HepG2 (cell line): ENCODE results near the gene NPHS1. TPM values are rescaled to one million over a fixed set of nuclear protein-coding genes. Genes with fewer than 3 reads are reported as not detected.

Experiments
- ATAC-seq: fragments of 200-7000 bp; cut with Tn5 transposase; 3 replicates; pipeline ENCODE4 v1.9.1; 2020; ENCODE audit warnings: mild to moderate bottlenecking, moderate library complexity
- BruUV-seq: library from RNA; stranded (reverse); fragments of 400-500 nt; replicated peaks from 2 replicates; lab custom pipeline; 2021; lab: Mats Ljungman, UMichigan
- CTCF ChIA-PET: fragments of 300-600 bp; formaldehyde crosslinking; extraction: SDS; loops from one replicate; lab custom pipeline; 2021; ENCODE audit warnings: low total read pairs, inconsistent platforms, low intra/inter-chr PET ratio; lab: Yijun Ruan, JAX
- POLR2A ChIA-PET: fragments of 350-600 bp; sonication (Branson Sonifier 250); formaldehyde crosslinking; loops from one replicate; lab custom pipeline; 2020; ENCODE audit warnings: antibody characterized with exemption, inconsistent platforms; lab: Yijun Ruan, JAX
- DNase-seq: peaks from one replicate; pipeline ENCODE4 v3.0.0-alpha.2; 2015; ENCODE audit warnings: low spot score
- FAIRE-seq: peaks from 3 replicates; lab custom pipeline; 2011; peaks lifted over from hg19 to GRCh38; lab: Jason Lieb, UNC
- H2AFZ ChIP-seq: one replicate; pipeline ENCODE4 v1.6.1; 2011; ENCODE audit warnings: low read length, inconsistent platforms
- H3K27ac ChIP-seq: fragments of 300-600 bp; 3 replicates; pipeline ENCODE4 v1.8.0; 2011; ENCODE audit warnings: mixed run types, mild to moderate bottlenecking, mixed read lengths, low read length, inconsistent platforms; ENCODE audit not compliant: insufficient read depth; ENCODE audit errors: extremely low read length
- H3K27me3 ChIP-seq, 2 experiments: fragments of 200-600 bp in 1 of 2; 2 replicates in 1 of 2; 3 replicates in 1 of 2; pipeline versions ENCODE4 v1.6.0 to v1.8.0; 2011; ENCODE audit warnings: low read length in 2 of 2, mild to moderate bottlenecking in 2 of 2, moderate library complexity in 2 of 2, inconsistent platforms in 1 of 2; ENCODE audit not compliant: insufficient read depth in 2 of 2, control insufficient read depth in 1 of 2
- H3K36me3 ChIP-seq, 2 experiments: fragments of 200-600 bp in 1 of 2; replicated peaks in 1 of 2; 2 replicates in 1 of 2; 3 replicates in 1 of 2; pipeline versions ENCODE4 v1.5.1 to v1.8.0; 2011; ENCODE audit warnings: low read length in 2 of 2, inconsistent platforms in 1 of 2; ENCODE audit not compliant: insufficient read depth in 2 of 2, control insufficient read depth in 1 of 2
- H3K4me1 ChIP-seq: 2 replicates; pipeline ENCODE4 v1.5.1; 2012; ENCODE audit warnings: low read length, inconsistent platforms; ENCODE audit not compliant: insufficient read depth
- H3K4me2 ChIP-seq: 2 replicates; pipeline ENCODE4 v1.6.0; 2011; ENCODE audit warnings: low read depth, low read length, inconsistent platforms
- H3K4me3 ChIP-seq, 3 experiments: fragments of 200-600 bp in 1 of 3; sonication (generic), shearing (Covaris generic) in 1 of 3; replicated peaks in 1 of 3; 2 replicates each; pipeline ENCODE4 v1.5.1; 2011 to 2016; ENCODE audit warnings: low read length in 3 of 3, inconsistent platforms in 2 of 3, low read depth in 2 of 3, mild to moderate bottlenecking in 2 of 3, control low read depth in 1 of 3, mixed read lengths in 1 of 3; ENCODE audit not compliant: insufficient read depth in 1 of 3
- H3K79me2 ChIP-seq: one replicate; pipeline ENCODE4 v1.6.1; 2011; ENCODE audit warnings: low read length, inconsistent platforms; ENCODE audit not compliant: insufficient read depth
- H3K9ac ChIP-seq: 2 replicates; pipeline ENCODE4 v1.6.0; 2011; ENCODE audit warnings: mild to moderate bottlenecking, low read depth, low read length, inconsistent platforms; ENCODE audit not compliant: insufficient read depth
- H3K9me3 ChIP-seq: 2 replicates; pipeline ENCODE4 v1.5.1; 2012; ENCODE audit warnings: mild to moderate bottlenecking, low read length
- H4K20me1 ChIP-seq: 2 replicates; pipeline ENCODE4 v1.6.0; 2011; ENCODE audit warnings: inconsistent platforms, mild to moderate bottlenecking, low read length, moderate library complexity; ENCODE audit not compliant: insufficient read depth
- ERF ChIP-seq: IDR thresholded peaks from 2 replicates; pipeline ENCODE4 v1.6.1; 2018; ENCODE audit warnings: missing biosample characterization, missing genetic modification reagents
- MAFF ChIP-seq: IDR thresholded peaks from 2 replicates; pipeline ENCODE4 v1.6.1; 2011; ENCODE audit warnings: low read depth, low read length, improper control_type of control experiment
- TAF15 ChIP-seq: fragments of 200-400 bp; formaldehyde crosslinking; IDR thresholded peaks from one replicate; pipeline ENCODE4 v1.6.1; 2018; ENCODE audit warnings: mild to moderate bottlenecking, low read depth, low read length; ENCODE audit not compliant: poor library complexity, severe bottlenecking
- ZBTB44 ChIP-seq: sonication (generic); formaldehyde crosslinking; IDR thresholded peaks from 2 replicates; pipeline ENCODE4 v1.4.0; 2020; ENCODE audit warnings: missing genetic modification reagents
- ZMYM3 ChIP-seq: sonication (generic); formaldehyde crosslinking; IDR thresholded peaks from 2 replicates; pipeline ENCODE4 v1.5.1; 2020; ENCODE audit warnings: mild to moderate bottlenecking, missing genetic modification reagents
- ZNF142 ChIP-seq: sonication (generic); formaldehyde crosslinking; IDR thresholded peaks from 2 replicates; pipeline ENCODE4 v1.4.0; 2020; ENCODE audit warnings: missing genetic modification reagents
- ZNF318 ChIP-seq: sonication (generic); formaldehyde crosslinking; IDR thresholded peaks from 2 replicates; pipeline ENCODE4 v1.4.0; 2020; ENCODE audit warnings: mild to moderate bottlenecking, missing genetic modification reagents
- WGBS: methylation state at CpG from one replicate; pipeline ENCODE4 v1.1.6; 2017; ENCODE audit warnings: low lambda C conversion rate; 5-methylcytosine and 5-hydroxymethylcytosine counted together
- in situ Hi-C: cut with HindIII; loops from 2 replicates; pipeline ENCODE4 v1.10.0; 2017; ENCODE audit warnings: low pct_unique_long_range_greater_than_20kb; ENCODE audit not compliant: extremely low pct_ligation_motif_present
- intact Hi-C: fragments of 100-400 bp; cut with micrococcal nuclease; formaldehyde crosslinking; loops from one replicate; pipeline ENCODE4 v1.10.0; 2022; ENCODE audit not compliant: unreplicated experiment
- polyA plus RNA-seq, 8 experiments: library from polyadenylated mRNA; depleted of rRNA in 3 of 8; stranded (reverse) in 7 of 8; unstranded in 1 of 8; fragments of >200 nt; fragmentation: Illumina TruSeq in 4 of 8; extraction: Trizol in 4 of 8; gene quantifications; 2 replicates each; pipeline versions ENCODE4 v1.2.1 to v1.2.3, GENCODE V29; 2011 to 2016; ENCODE audit warnings: low read depth in 4 of 8, missing spikeins in 1 of 8, mixed read lengths in 1 of 8; ENCODE audit not compliant: insufficient read depth in 1 of 8
- total RNA-seq, 5 experiments: library from RNA; depleted of rRNA; stranded (reverse); fragments of >200 nt; fragmentation: Illumina TruSeq; extraction: Trizol; gene quantifications; 2 replicates each; pipeline ENCODE4 v1.2.3, GENCODE V29; 2016; ENCODE audit warnings: low read depth in 1 of 5

The NPHS1 gene
- total and polyA plus RNA-seq, 2 of the 13 experiments (the other 11 are each of a cell fraction or from before 2014, with no cell fraction given), result not detected

- Histone ChIP-seq H3K36me3 (no peaks in the 10 kb centered on the region), H3K4me2 (peak overlapping the region; percentile 61; the same call in 1 of the 2 replicates), H3K79me2 (no peaks in the 10 kb centered on the region), H2AFZ (no peak overlapping the region), H4K20me1 (no peaks in the 10 kb centered on the region), H3K27ac (no peak overlapping the region), H3K4me1 (peaks cover 36% of the 10 kb centered on the region), H3K27me3 (peaks cover 0 to 4% of the 10 kb centered on the region in 2 experiments; a peak in 3 of 5 replicates), H3K9ac (no peak overlapping the region), H3K4me3 (no peak overlapping the region), H3K9me3 (no peaks in the 10 kb centered on the region)
- in situ Hi-C loops (no loop called here), intact Hi-C loops (loop anchor here (1.0 kb wide), 1 partner anchor 51 kb away; no protein-coding TSS in a partner anchor)
- FAIRE-seq, result no peak
- 54% methylated on average over 3 of the region's 9 CpGs for WGBS
- no TSS peak for BruUV-seq
- ATAC-seq, result no peak; the same call in 2 of the 3 replicates
- no peak for DNase-seq
- ChIA-PET POLR2A (interaction anchor here (1.6 kb wide), 1 partner anchor 57 kb away, joined by 3 read pairs; no protein-coding TSS in a partner anchor), CTCF (no interaction called here)
- TF ChIP-seq ZNF318 (CRISPR knock-in tag), result no peak
- TF ChIP-seq MAFF, result no peak
- no peak for TF ChIP-seq ZBTB44 (CRISPR knock-in tag)
- no peak for TF ChIP-seq ZNF142 (CRISPR knock-in tag)
- TF ChIP-seq TAF15, result no peak
- no peak for TF ChIP-seq ZMYM3 (CRISPR knock-in tag)
- TF ChIP-seq ERF (CRISPR knock-in tag), result no peak
Observed at GRCh38 chr19:35791814-35792279, 60.5 kb downstream of the NPHS1 start.
